OCI-LY1 (cell line): ENCODE measurements around the gene PRKCB.
"Not testable (repeated sequence)": the region's sequence is repeated elsewhere in the genome, so short reads cannot be mapped to it uniquely, and the experiment has no call there.

Experiments
- CTCF ChIP-seq: fragments of 200-600 bp; sonication (generic), shearing (Covaris generic); IDR thresholded peaks from 2 replicates; pipeline ENCODE4 v1.5.1; 2017; ENCODE audit warnings: mild to moderate bottlenecking, antibody characterized with exemption, low read length, moderate library complexity, mixed read lengths
- EZH2 ChIP-seq: fragments of 200-600 bp; sonication (generic), shearing (Covaris generic); IDR thresholded peaks from 2 replicates; pipeline ENCODE4 v1.8.0; 2017; ENCODE audit warnings: borderline replicate concordance, mixed run types, mild to moderate bottlenecking, antibody characterized with exemption, low read length, moderate library complexity, mixed read lengths

- not testable (repeated sequence) for TF ChIP-seq CTCF, EZH2
Observed at GRCh38 chr16:24108090-24108489, 272.3 kb downstream of the PRKCB start.
